Measurements from ENCODE around the gene ZNF385C.

The ZNF385C gene

GRCh38 chr17:41996855-41997164, 101.5 kb downstream of the ZNF385C start:
- no peak for TF ChIP-seq CTCF (IDR thresholded peaks at IDR 0.05; ENCODE audit: insufficient read depth, low read length, poor library complexity, severe bottlenecking)
- H3K27me3 ChIP-seq (replicated peaks; ENCODE audit: control insufficient read depth, insufficient read depth, low read length) = no peaks in the 10 kb centered on the region
- no peak for DNase-seq (ENCODE audit: extremely low read depth, insufficient read length)
- no peak overlapping the region for H3K4me3 ChIP-seq (replicated peaks; ENCODE audit: low read depth, low read length)
- peaks cover 22% of the 10 kb centered on the region for H3K36me3 ChIP-seq (ENCODE audit: control insufficient read depth, insufficient read depth, low read length)

- no peak for TF ChIP-seq CTCF (IDR thresholded peaks at IDR 0.05; ENCODE audit: insufficient read depth, low read length, poor library complexity, severe bottlenecking)
- no peaks in the 10 kb centered on the region for H3K27me3 ChIP-seq (replicated peaks; ENCODE audit: control insufficient read depth, insufficient read depth, low read length)
- no peak for DNase-seq (ENCODE audit: extremely low read depth, insufficient read length)
- peaks cover 25% of the 10 kb centered on the region for H3K36me3 ChIP-seq (ENCODE audit: control insufficient read depth, insufficient read depth, low read length)
- no peak overlapping the region for H3K4me3 ChIP-seq (replicated peaks; ENCODE audit: low read depth, low read length)
These were observed 105.7 kb downstream of the ZNF385C start for GRCh38 chr17:41992576-41992975.

GRCh38 chr17:41989702-41990419, 108.4 kb downstream of the ZNF385C start:
- DNase-seq (ENCODE audit: extremely low read depth, insufficient read length) = no peak
- TF ChIP-seq CTCF (IDR thresholded peaks at IDR 0.05; ENCODE audit: insufficient read depth, low read length, poor library complexity, severe bottlenecking) = no peak
- Histone ChIP-seq H3K4me3 (replicated peaks; ENCODE audit: low read depth, low read length) (no peak overlapping the region), H3K36me3 (ENCODE audit: control insufficient read depth, insufficient read depth, low read length) (peaks cover 25% of the 10 kb centered on the region), H3K27me3 (replicated peaks; ENCODE audit: control insufficient read depth, insufficient read depth, low read length) (no peaks in the 10 kb centered on the region)

GRCh38 chr17:41988418-41988817, 109.9 kb downstream of the ZNF385C start:
- Histone ChIP-seq H3K36me3 (ENCODE audit: control insufficient read depth, insufficient read depth, low read length) (peaks cover 30% of the 10 kb centered on the region), H3K4me3 (replicated peaks; ENCODE audit: low read depth, low read length) (no peak overlapping the region), H3K27me3 (replicated peaks; ENCODE audit: control insufficient read depth, insufficient read depth, low read length) (no peaks in the 10 kb centered on the region)
- DNase-seq (ENCODE audit: extremely low read depth, insufficient read length) = no peak
- TF ChIP-seq CTCF (IDR thresholded peaks at IDR 0.05; ENCODE audit: insufficient read depth, low read length, poor library complexity, severe bottlenecking) = no peak

- DNase-seq (ENCODE audit: extremely low read depth, insufficient read length) = no peak
- no peaks in the 10 kb centered on the region for H3K27me3 ChIP-seq (replicated peaks; ENCODE audit: control insufficient read depth, insufficient read depth, low read length)
- peaks cover 30% of the 10 kb centered on the region for H3K36me3 ChIP-seq (ENCODE audit: control insufficient read depth, insufficient read depth, low read length)
- no peak for TF ChIP-seq CTCF (IDR thresholded peaks at IDR 0.05; ENCODE audit: insufficient read depth, low read length, poor library complexity, severe bottlenecking)
- H3K4me3 ChIP-seq (replicated peaks; ENCODE audit: low read depth, low read length) = no peak overlapping the region
These were observed 110.6 kb downstream of the ZNF385C start for GRCh38 chr17:41987642-41988041.

GRCh38 chr17:41986634-41987033, 111.6 kb downstream of the ZNF385C start:
- no peak for DNase-seq (ENCODE audit: extremely low read depth, insufficient read length)
- Histone ChIP-seq H3K27me3 (replicated peaks; ENCODE audit: control insufficient read depth, insufficient read depth, low read length) (no peaks in the 10 kb centered on the region), H3K36me3 (ENCODE audit: control insufficient read depth, insufficient read depth, low read length) (peaks cover 31% of the 10 kb centered on the region), H3K4me3 (replicated peaks; ENCODE audit: low read depth, low read length) (no peak overlapping the region)
- TF ChIP-seq CTCF (IDR thresholded peaks at IDR 0.05; ENCODE audit: insufficient read depth, low read length, poor library complexity, severe bottlenecking) = no peak
